H9 (cell line): ENCODE results near the gene QDPR. TPM values are rescaled to one million over a fixed set of nuclear protein-coding genes. Genes with fewer than 3 reads are reported as not detected.

Experiments used
- DNase-seq: peaks from one replicate; pipeline ENCODE4 v3.0.0-alpha.2; 2017
- H2AFZ ChIP-seq: one replicate; pipeline ENCODE4 v1.6.1; 2013; ENCODE audit warnings: mild to moderate bottlenecking, low read length, control low read depth, moderate library complexity
- H2AK5ac ChIP-seq: 2 replicates; pipeline ENCODE4 v1.6.1; 2013; ENCODE audit warnings: low read length, control low read depth, mixed read lengths; ENCODE audit not compliant: insufficient read length
- H2BK120ac ChIP-seq: one replicate; pipeline ENCODE4 v1.6.1; 2013; ENCODE audit warnings: low read depth, mild to moderate bottlenecking, low read length, control low read depth, inconsistent platforms; ENCODE audit not compliant: poor library complexity, severe bottlenecking
- H2BK12ac ChIP-seq: 2 replicates; pipeline ENCODE4 v1.6.1; 2013; ENCODE audit warnings: low read length, control low read depth, mixed read lengths, low read depth; ENCODE audit not compliant: insufficient read length
- H2BK15ac ChIP-seq: 2 replicates; pipeline ENCODE4 v1.6.1; 2013; ENCODE audit warnings: low read depth, low read length, control low read depth
- H2BK20ac ChIP-seq: one replicate; pipeline ENCODE4 v1.6.1; 2013; ENCODE audit warnings: low read depth, mild to moderate bottlenecking, low read length, control low read depth, inconsistent platforms; ENCODE audit not compliant: poor library complexity, severe bottlenecking
- H2BK5ac ChIP-seq: 2 replicates; pipeline ENCODE4 v1.6.1; 2013; ENCODE audit warnings: low read length, control low read depth, mixed read lengths; ENCODE audit not compliant: insufficient read length
- H3K14ac ChIP-seq: 2 replicates; pipeline ENCODE4 v1.6.1; 2013; ENCODE audit warnings: low read length, control low read depth; ENCODE audit not compliant: insufficient read depth
- H3K18ac ChIP-seq: 2 replicates; pipeline ENCODE4 v1.6.1; 2013; ENCODE audit warnings: low read depth, mild to moderate bottlenecking, mixed read lengths, low read length, control low read depth; ENCODE audit not compliant: insufficient read length
- H3K23ac ChIP-seq: 2 replicates; pipeline ENCODE4 v1.6.1; 2013; ENCODE audit warnings: low read length, control low read depth, mixed read lengths, low read depth; ENCODE audit not compliant: insufficient read length
- H3K23me2 ChIP-seq: 2 replicates; pipeline ENCODE4 v1.6.1; 2013; ENCODE audit warnings: low read depth, mild to moderate bottlenecking, mixed read lengths, low read length, control low read depth; ENCODE audit not compliant: insufficient read length, poor library complexity, severe bottlenecking
- H3K27ac ChIP-seq: 2 replicates; pipeline ENCODE4 v1.5.1; 2013; ENCODE audit warnings: low read length, control low read depth, mixed read lengths, low read depth; ENCODE audit not compliant: insufficient read length
- H3K27me3 ChIP-seq: 2 replicates; pipeline ENCODE4 v1.6.1; 2013; ENCODE audit warnings: low read length, control low read depth, inconsistent platforms; ENCODE audit not compliant: insufficient read depth
- H3K4ac ChIP-seq: 2 replicates; pipeline ENCODE4 v1.6.1; 2013; ENCODE audit warnings: low read depth, mild to moderate bottlenecking, control low read depth, inconsistent platforms, low read length, moderate library complexity
- H3K4me1 ChIP-seq: 2 replicates; pipeline ENCODE4 v1.6.1; 2013; ENCODE audit warnings: low read length, control low read depth, inconsistent platforms; ENCODE audit not compliant: insufficient read depth
- H3K4me2 ChIP-seq: 2 replicates; pipeline ENCODE4 v1.6.1; 2013; ENCODE audit warnings: low read length, control low read depth, mixed read lengths; ENCODE audit not compliant: insufficient read length, insufficient read depth
- H3K56ac ChIP-seq: 2 replicates; pipeline ENCODE4 v1.6.1; 2013; ENCODE audit warnings: low read depth, mild to moderate bottlenecking, mixed read lengths, low read length, control low read depth; ENCODE audit not compliant: insufficient read length
- H3K79me1 ChIP-seq: 2 replicates; pipeline ENCODE4 v1.6.1; 2013; ENCODE audit warnings: low read depth, mild to moderate bottlenecking, moderate library complexity, low read length, control low read depth, inconsistent platforms; ENCODE audit not compliant: insufficient read depth, poor library complexity, severe bottlenecking
- H3K79me2 ChIP-seq: 2 replicates; pipeline ENCODE4 v1.6.1; 2013; ENCODE audit warnings: low read length, control low read depth, inconsistent platforms; ENCODE audit not compliant: insufficient read depth
- H3K9ac ChIP-seq: 2 replicates; pipeline ENCODE4 v1.6.1; 2013; ENCODE audit warnings: low read length, control low read depth, mixed read lengths; ENCODE audit not compliant: insufficient read length; ENCODE audit errors: extremely low read depth
- H3K9me3 ChIP-seq: one replicate; pipeline ENCODE4 v1.6.1; 2013; ENCODE audit warnings: low read depth, low read length, inconsistent platforms; ENCODE audit not compliant: control insufficient read depth
- H3T11ph ChIP-seq: one replicate; pipeline ENCODE4 v1.6.1; 2013; ENCODE audit warnings: mild to moderate bottlenecking, low read length, control low read depth, inconsistent platforms
- H4K20me1 ChIP-seq: one replicate; pipeline ENCODE4 v1.6.1; 2013; ENCODE audit not compliant: control insufficient read depth, insufficient read length, insufficient read depth
- H4K5ac ChIP-seq: 2 replicates; pipeline ENCODE4 v1.6.1; 2013; ENCODE audit warnings: low read depth, mild to moderate bottlenecking, mixed read lengths, low read length, control low read depth; ENCODE audit not compliant: insufficient read length
- H4K8ac ChIP-seq: replicated peaks from 2 replicates; pipeline ENCODE4 v1.6.1; 2013; ENCODE audit warnings: low read length, control low read depth, mixed read lengths, low read depth; ENCODE audit not compliant: insufficient read length
- H4K91ac ChIP-seq: 2 replicates; pipeline ENCODE4 v1.6.1; 2013; ENCODE audit warnings: low read depth, mild to moderate bottlenecking, moderate library complexity, mixed read lengths, low read length, control low read depth; ENCODE audit not compliant: insufficient read length
- H3K27ac Mint-ChIP-seq, 3 experiments: 2 replicates in 2 of 3; 3 replicates in 1 of 3; pipeline ENCODE4 v1.8.0; 2020 to 2021; ENCODE audit warnings: mixed read lengths in 3 of 3, mild to moderate bottlenecking in 1 of 3, moderate library complexity in 1 of 3
- H3K27me3 Mint-ChIP-seq: 2 replicates; pipeline ENCODE4 v1.8.0; 2021; ENCODE audit warnings: low read depth, mild to moderate bottlenecking, moderate library complexity, mixed read lengths
- H3K36me3 Mint-ChIP-seq, 3 experiments: 2 replicates in 2 of 3; 3 replicates in 1 of 3; pipeline ENCODE4 v1.8.0; 2020 to 2021; ENCODE audit warnings: low read depth in 3 of 3, mixed read lengths in 3 of 3; ENCODE audit not compliant: insufficient read depth in 1 of 3
- H3K4me1 Mint-ChIP-seq, 2 experiments: 2 replicates each; pipeline ENCODE4 v1.8.0; 2020; ENCODE audit warnings: mixed read lengths in 2 of 2
- H3K4me3 Mint-ChIP-seq, 2 experiments: 2 replicates in 1 of 2; 3 replicates in 1 of 2; pipeline ENCODE4 v1.8.0; 2020 to 2021; ENCODE audit warnings: mild to moderate bottlenecking in 2 of 2, mixed read lengths in 2 of 2, moderate library complexity in 1 of 2
- H3K9me3 Mint-ChIP-seq, 2 experiments: 2 replicates in 1 of 2; 3 replicates in 1 of 2; pipeline ENCODE4 v1.8.0; 2020; ENCODE audit warnings: mild to moderate bottlenecking in 2 of 2, mixed read lengths in 2 of 2, moderate library complexity in 1 of 2
- WGBS: extraction: QIAGEN DNeasy Blood & Tissue Kit; methylation state at CpG from one replicate; pipeline ENCODE4 v1.1.7; 2013; ENCODE audit warnings: missing lambda C conversion rate, low lambda C conversion rate, mixed read lengths; ENCODE audit not compliant: insufficient read length; ENCODE audit errors: extremely low coverage; 5-methylcytosine and 5-hydroxymethylcytosine counted together
- total RNA-seq: library from RNA; stranded (reverse); gene quantifications from 2 replicates; pipeline ENCODE4 v1.2.1, GENCODE V29; 2021
- TF ChIP-seq, protein P1 (sequence below): fragments of 200-600 bp; sonication (generic); conservative IDR thresholded peaks from 3 replicates; pipeline ENCODE4 v1.8.0; 2021; ENCODE audit warnings: antibody characterized with exemption, mild to moderate bottlenecking

QDPR gene
- total RNA-seq, 1 experiment from 2014 or later: 23.5 TPM

DNA sequence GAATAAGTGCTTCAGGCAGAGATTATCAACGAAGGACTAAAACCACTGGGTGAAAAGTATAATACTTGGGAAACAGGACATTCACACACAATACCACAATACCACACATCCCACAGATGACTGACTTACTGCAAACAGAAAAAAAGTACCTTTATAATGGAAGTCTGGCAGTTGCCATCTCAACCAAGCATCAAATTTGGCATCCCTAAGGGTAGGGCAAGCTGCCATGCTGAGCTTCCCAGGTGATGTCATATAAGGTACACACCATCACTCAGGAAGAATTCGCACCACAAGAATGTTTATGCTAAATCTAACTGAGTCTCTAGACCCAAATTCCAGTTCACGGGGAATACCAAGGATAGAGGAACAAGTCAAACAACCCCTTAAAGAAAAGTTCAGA is 9.1 kb downstream of the QDPR start:
- Histone ChIP-seq H3K9me3 (no peaks in the 10 kb centered on the region), H3T11ph (no peak overlapping the region), H2BK15ac (no peak overlapping the region), H3K14ac (no peak overlapping the region), H2BK20ac (no peak overlapping the region), H4K91ac (no peak overlapping the region), H3K27me3 (no peaks in the 10 kb centered on the region), H2BK12ac (no peak overlapping the region), H3K9ac (no peak overlapping the region), H3K18ac (no peak overlapping the region), H4K5ac (no peak overlapping the region), H4K20me1 (no peaks in the 10 kb centered on the region), H3K79me2 (no peaks in the 10 kb centered on the region), H2BK5ac (no peak overlapping the region), H3K23ac (no peak overlapping the region), H2BK120ac (no peak overlapping the region), H2AK5ac (no peak overlapping the region), H2AFZ (no peak overlapping the region), H3K27ac (no peak overlapping the region), H3K4me1 (no peaks in the 10 kb centered on the region), H3K79me1 (no peaks in the 10 kb centered on the region), H3K4ac (no peak overlapping the region), H3K56ac (no peak overlapping the region), H3K23me2 (no peaks in the 10 kb centered on the region), H4K8ac (no peak overlapping the region), H3K4me2 (no peak overlapping the region)
- H3K27me3 Mint-ChIP-seq: no peaks in the 10 kb centered on the region
- no CpG with 5 or more reads among the region's 3 CpGs for WGBS
- H3K4me3 Mint-ChIP-seq: no peak overlapping the region
- TF ChIP-seq, protein P1, sequence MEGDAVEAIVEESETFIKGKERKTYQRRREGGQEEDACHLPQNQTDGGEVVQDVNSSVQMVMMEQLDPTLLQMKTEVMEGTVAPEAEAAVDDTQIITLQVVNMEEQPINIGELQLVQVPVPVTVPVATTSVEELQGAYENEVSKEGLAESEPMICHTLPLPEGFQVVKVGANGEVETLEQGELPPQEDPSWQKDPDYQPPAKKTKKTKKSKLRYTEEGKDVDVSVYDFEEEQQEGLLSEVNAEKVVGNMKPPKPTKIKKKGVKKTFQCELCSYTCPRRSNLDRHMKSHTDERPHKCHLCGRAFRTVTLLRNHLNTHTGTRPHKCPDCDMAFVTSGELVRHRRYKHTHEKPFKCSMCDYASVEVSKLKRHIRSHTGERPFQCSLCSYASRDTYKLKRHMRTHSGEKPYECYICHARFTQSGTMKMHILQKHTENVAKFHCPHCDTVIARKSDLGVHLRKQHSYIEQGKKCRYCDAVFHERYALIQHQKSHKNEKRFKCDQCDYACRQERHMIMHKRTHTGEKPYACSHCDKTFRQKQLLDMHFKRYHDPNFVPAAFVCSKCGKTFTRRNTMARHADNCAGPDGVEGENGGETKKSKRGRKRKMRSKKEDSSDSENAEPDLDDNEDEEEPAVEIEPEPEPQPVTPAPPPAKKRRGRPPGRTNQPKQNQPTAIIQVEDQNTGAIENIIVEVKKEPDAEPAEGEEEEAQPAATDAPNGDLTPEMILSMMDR: no peak
- H3K9me3 Mint-ChIP-seq: no peaks in the 10 kb centered on the region
- H3K36me3 Mint-ChIP-seq: peaks cover 3 to 31% (median 11%) of the 10 kb centered on the region in 3 experiments; a peak in 5 of 7 replicates
- H3K4me1 Mint-ChIP-seq: no peaks in the 10 kb centered on the region
- no peak for DNase-seq
- H3K27ac Mint-ChIP-seq: no peak overlapping the region
